Naive thymus-derived CD8-positive, alpha-beta T cell (primary cell): ENCODE results near the gene MCHR1. TPM values are rescaled to one million over a fixed set of nuclear protein-coding genes. Genes with fewer than 3 reads are reported as not detected.
"Not testable (repeated sequence)": the region's sequence is repeated elsewhere in the genome, so short reads cannot be mapped to it uniquely, and the experiment has no call there.

Source experiments
- ATAC-seq, 2 donors: fragments of 150-1000 bp; cut with Tn5 transposase in 1 of 2; sonication (Bioruptor Pico), chemical (Tn5 transposase) in 1 of 2; 1 replicate in 1 of 2; 2 replicates in 1 of 2; pipeline ENCODE4 v1.10.0; 2021; ENCODE audit warnings: mild to moderate bottlenecking in 2 of 2, moderate library complexity in 2 of 2
- POLR2A ChIA-PET: fragments of 350-600 bp; sonication (Branson Sonifier 250); formaldehyde crosslinking; loops from one replicate; lab custom pipeline; 2021; ENCODE audit warnings: antibody characterized with exemption; lab: Charles Lee
- DNase-seq, 10 donors: peaks; one replicate each; pipeline versions ENCODE4 v3.0.0 to v3.0.0-alpha.2; 2020 to 2022
- H3K27ac Mint-ChIP-seq, 10 donors: one replicate each; pipeline ENCODE4 v1.8.0; 2020 to 2022; ENCODE audit warnings: mild to moderate bottlenecking in 10 of 10, mixed read lengths in 10 of 10, moderate library complexity in 4 of 10, inconsistent platforms in 1 of 10
- H3K27me3 Mint-ChIP-seq, 5 donors: one replicate each; pipeline ENCODE4 v1.8.0; 2021 to 2022; ENCODE audit warnings: mixed read lengths in 5 of 5
- H3K36me3 Mint-ChIP-seq, 3 donors: one replicate each; pipeline ENCODE4 v1.8.0; 2020 to 2022; ENCODE audit warnings: mixed read lengths in 3 of 3, mild to moderate bottlenecking in 2 of 3, inconsistent platforms in 1 of 3
- H3K4me1 Mint-ChIP-seq, 4 donors: one replicate each; pipeline ENCODE4 v1.8.0; 2021 to 2022; ENCODE audit warnings: mixed read lengths in 4 of 4
- H3K4me3 Mint-ChIP-seq, 10 donors: one replicate each; pipeline ENCODE4 v1.8.0; 2020 to 2022; ENCODE audit warnings: mild to moderate bottlenecking in 10 of 10, mixed read lengths in 10 of 10, moderate library complexity in 6 of 10, inconsistent platforms in 1 of 10
- H3K9me3 Mint-ChIP-seq, 9 donors: one replicate each; pipeline ENCODE4 v1.8.0; 2020 to 2022; ENCODE audit warnings: mixed read lengths in 9 of 9, mild to moderate bottlenecking in 3 of 9, inconsistent platforms in 1 of 9, moderate library complexity in 1 of 9
- polyA plus RNA-seq, 3 donors: library from polyadenylated mRNA; unstranded; fragments of 300-500 nt; fragmentation: Illumina TruSeq; gene quantifications; one replicate each; pipeline ENCODE4 v1.2.3, GENCODE V29; 2021
- total RNA-seq, 8 experiments: library from RNA in 2 of 8; stranded (reverse) in 2 of 8; gene quantifications; one replicate each; pipeline ENCODE4 v1.2.3 and lab custom pipeline; 2021 to 2026

The MCHR1 gene
- total and polyA plus RNA-seq, 5 experiments from 2014 or later: 0.16 TPM; not detected in 4

DNA sequence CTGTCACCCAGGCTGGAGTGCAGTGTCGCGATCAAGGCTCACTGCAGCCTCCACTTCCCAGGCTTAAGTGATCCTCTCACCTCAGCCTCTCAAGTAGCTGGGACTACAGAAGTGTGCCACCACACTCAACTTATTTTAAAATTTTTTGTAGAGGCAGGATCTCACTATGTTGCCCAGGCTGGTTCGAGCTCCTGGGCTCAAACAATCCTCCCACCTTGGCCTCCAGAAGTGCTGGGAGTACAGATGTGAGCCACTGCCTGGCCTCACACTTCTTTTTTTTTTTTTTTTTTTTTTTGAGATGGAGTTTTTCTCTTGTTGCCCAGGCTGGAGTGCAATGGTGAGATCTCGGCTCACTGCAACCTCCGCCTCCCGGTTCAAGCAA lies 40.9 kb downstream of the MCHR1 start:
- not testable (repeated sequence) for H3K27me3 Mint-ChIP-seq, H3K9me3 Mint-ChIP-seq, H3K27ac Mint-ChIP-seq, DNase-seq, H3K4me3 Mint-ChIP-seq, H3K36me3 Mint-ChIP-seq, ATAC-seq
- POLR2A ChIA-PET: interaction anchor here (0.5 to 1.5 kb wide), 5 partner anchors 9 to 36 kb away, joined by 3 to 4 read pairs (median 4); no protein-coding TSS in a partner anchor
- peaks cover 8 to 20% (median 12%) of the 10 kb centered on the region in 4 donors for H3K4me1 Mint-ChIP-seq

GRCh38 chr22:40720538-40721256 lies 41.4 kb downstream of the MCHR1 start:
- Mint-ChIP-seq H3K4me1 (peaks cover 9 to 21% (median 12%) of the 10 kb centered on the region in 4 donors), H3K36me3 (no peaks in the 10 kb centered on the region), H3K9me3 (no peaks in the 10 kb centered on the region), H3K27me3 (no peaks in the 10 kb centered on the region), H3K27ac (peak overlapping the region in 2 of 10 donors; percentile 27 to 53), H3K4me3 (no peak overlapping the region)
- no peak for DNase-seq
- POLR2A ChIA-PET: interaction anchor here (0.6 to 1.5 kb wide), 4 partner anchors 8 to 37 kb away, joined by 3 to 4 read pairs (median 4); no protein-coding TSS in a partner anchor
- no peak for ATAC-seq

DNA sequence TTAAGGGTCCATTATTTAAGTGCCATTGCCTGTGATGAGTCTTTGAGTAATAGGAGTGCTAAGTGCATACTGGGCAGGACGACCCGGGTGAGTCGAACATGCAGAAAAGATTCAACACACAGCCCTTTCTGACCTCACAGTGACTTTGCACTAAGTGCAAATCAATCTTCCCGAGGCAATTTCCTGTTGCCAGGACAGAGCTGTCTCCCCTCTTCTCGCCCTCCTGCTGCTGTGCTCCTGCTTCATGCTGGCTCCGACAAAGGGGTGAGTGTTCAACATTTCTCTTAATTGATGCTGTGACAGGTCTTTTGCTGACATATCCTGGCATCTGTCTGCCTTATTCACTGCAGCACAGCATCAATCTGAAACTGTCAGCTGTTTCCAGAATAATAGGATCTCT lies 42.0 kb downstream of the MCHR1 start:
- no peak overlapping the region for H3K4me3 Mint-ChIP-seq
- DNase-seq (no peak), ATAC-seq (no peak)
- H3K27me3 Mint-ChIP-seq: no peaks in the 10 kb centered on the region
- POLR2A ChIA-PET: no interaction called here
- peaks cover 9 to 24% (median 12%) of the 10 kb centered on the region in 4 donors for H3K4me1 Mint-ChIP-seq
- peak overlapping the region in 3 of 10 donors; percentile 14 to 53 (median 27) for H3K27ac Mint-ChIP-seq
- H3K9me3 Mint-ChIP-seq: no peaks in the 10 kb centered on the region
- H3K36me3 Mint-ChIP-seq: no peaks in the 10 kb centered on the region

- peaks cover 17 to 39% (median 28%) of the 10 kb centered on the region in 4 donors for H3K4me1 Mint-ChIP-seq
- DNase-seq (no peak), ATAC-seq (no peak)
- POLR2A ChIA-PET: no interaction called here
- H3K36me3 Mint-ChIP-seq: no peaks in the 10 kb centered on the region
- H3K27ac Mint-ChIP-seq: peak overlapping the region in 1 of 10 donors; percentile 44
- H3K9me3 Mint-ChIP-seq: no peaks in the 10 kb centered on the region
- H3K27me3 Mint-ChIP-seq: no peaks in the 10 kb centered on the region
- peak overlapping the region in 1 of 10 donors; percentile 29 for H3K4me3 Mint-ChIP-seq
Measured at GRCh38 chr22:40723396-40723933, 44.2 kb downstream of the MCHR1 start.

- ATAC-seq (peak; percentile 53 to 56), DNase-seq (peak in 5 of 10 donors; percentile 25 to 57 (median 37))
- Mint-ChIP-seq H3K27me3 (no peaks in the 10 kb centered on the region), H3K4me3 (peak overlapping the region; percentile 61 to 87 (median 77)), H3K4me1 (peaks cover 20 to 51% (median 44%) of the 10 kb centered on the region in 4 donors), H3K36me3 (no peaks in the 10 kb centered on the region), H3K27ac (peak overlapping the region; percentile 81 to 99 (median 95)), H3K9me3 (no peaks in the 10 kb centered on the region)
- POLR2A ChIA-PET: interaction anchor here (0.7 to 0.9 kb wide), 5 partner anchors 10 to 281 kb away, joined by 3 to 6 read pairs (median 5); no protein-coding TSS in a partner anchor
Measured at GRCh38 chr22:40726514-40726913, 47.2 kb downstream of the MCHR1 start.

DNA sequence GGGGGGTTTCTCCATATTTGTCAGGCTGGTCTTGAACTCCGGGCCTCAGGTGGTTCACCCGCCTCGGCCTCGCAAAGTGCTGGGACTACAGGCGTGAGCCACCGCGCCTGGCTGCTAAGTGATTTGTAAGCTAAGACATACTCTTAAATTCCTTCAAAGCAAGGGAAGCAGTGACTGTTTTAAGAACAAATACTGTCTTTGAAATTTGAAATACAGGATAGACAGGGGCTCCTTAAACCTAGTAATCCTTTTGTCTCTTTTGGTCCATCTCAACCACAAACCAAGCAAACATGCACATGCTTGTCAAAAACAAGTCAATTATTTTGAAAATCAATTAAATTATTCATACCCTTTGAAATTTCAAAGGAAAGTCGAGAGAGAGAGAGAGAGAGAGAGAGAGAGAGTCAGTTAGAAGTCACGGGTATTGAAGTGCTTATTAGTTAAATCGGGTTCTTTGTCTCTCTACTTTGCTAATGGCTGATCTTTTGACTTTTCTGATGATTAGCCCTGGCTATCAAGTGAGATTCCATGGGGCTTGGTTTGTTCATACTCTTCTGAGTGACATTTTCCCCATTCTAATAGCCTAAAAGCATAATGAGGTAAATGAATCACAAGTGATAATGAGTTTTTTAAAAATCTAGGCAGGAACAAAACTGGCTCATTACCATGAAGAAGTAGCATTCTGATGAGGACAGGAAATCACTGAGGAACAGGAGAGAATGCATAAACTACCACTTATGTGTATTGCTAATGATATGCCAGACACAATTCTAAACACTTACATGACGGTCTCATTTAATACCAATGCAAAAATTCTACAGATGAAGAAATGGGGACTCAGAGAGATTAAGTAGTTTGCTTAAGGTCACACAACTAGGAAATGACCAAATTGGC lies 48.0 kb downstream of the MCHR1 start:
- H3K36me3 Mint-ChIP-seq: no peaks in the 10 kb centered on the region
- POLR2A ChIA-PET: interaction anchor here (0.7 to 2.3 kb wide), 7 partner anchors 9 to 377 kb away, joined by 3 to 14 read pairs (median 5); no protein-coding TSS in a partner anchor
- ATAC-seq (peak; percentile 10 to 29), DNase-seq (peak in 6 of 10 donors; percentile 9 to 29 (median 19))
- H3K27me3 Mint-ChIP-seq: no peaks in the 10 kb centered on the region
- H3K4me3 Mint-ChIP-seq: peak overlapping the region; percentile 57 to 87 (median 68)
- H3K27ac Mint-ChIP-seq: peak overlapping the region; percentile 81 to 99 (median 95)
- H3K9me3 Mint-ChIP-seq: no peaks in the 10 kb centered on the region
- H3K4me1 Mint-ChIP-seq: peaks cover 21 to 56% (median 52%) of the 10 kb centered on the region in 4 donors

DNA sequence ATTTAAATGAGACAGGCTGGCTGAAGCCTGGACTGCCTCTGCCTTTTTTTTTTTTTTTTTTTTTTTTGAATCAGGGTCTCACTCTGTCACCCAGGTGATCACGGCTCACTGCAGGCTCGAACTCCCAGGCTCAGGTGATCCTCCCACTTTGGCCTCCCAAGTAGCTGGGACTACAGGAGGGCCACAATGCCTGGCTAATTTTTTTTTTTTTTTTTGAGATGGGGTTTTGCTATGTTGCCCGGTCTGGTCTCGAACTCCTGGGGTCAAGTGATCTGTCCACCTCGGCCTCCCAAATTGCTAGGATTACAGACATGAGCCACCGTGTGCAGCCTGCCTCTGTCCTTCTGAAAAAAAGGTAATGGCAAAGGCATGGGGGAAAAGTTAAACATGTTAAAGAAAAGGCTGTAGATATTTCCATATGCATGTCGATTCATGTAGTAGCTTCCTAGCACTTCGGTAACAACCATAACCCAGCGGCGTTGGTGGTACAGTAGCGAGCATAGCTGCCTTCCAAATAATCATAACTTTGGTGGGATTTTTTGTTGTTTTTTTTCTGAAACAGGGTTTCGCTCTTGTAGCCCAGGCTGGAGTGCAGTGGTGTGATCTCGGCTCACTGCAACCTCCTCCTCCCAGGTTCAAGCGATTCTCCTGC lies 48.8 kb downstream of the MCHR1 start:
- Mint-ChIP-seq H3K4me1 (peaks cover 25 to 62% (median 60%) of the 10 kb centered on the region in 4 donors), H3K9me3 (no peaks in the 10 kb centered on the region), H3K27me3 (no peaks in the 10 kb centered on the region), H3K27ac (peak overlapping the region; percentile 95 to 99 (median 96)), H3K4me3 (peak overlapping the region; percentile 28 to 82 (median 74)), H3K36me3 (no peaks in the 10 kb centered on the region)
- POLR2A ChIA-PET: interaction anchor here (0.6 to 2.3 kb wide), 11 partner anchors 8 to 561 kb away, joined by 3 to 16 read pairs (median 5); no protein-coding TSS in a partner anchor
- ATAC-seq: no peak
- DNase-seq: peak in 1 of 10 donors; percentile 8

GRCh38 chr22:40728731-40729189 lies 49.5 kb downstream of the MCHR1 start:
- Mint-ChIP-seq H3K4me3 (peak overlapping the region; percentile 46 to 82 (median 73)), H3K27me3 (no peaks in the 10 kb centered on the region), H3K9me3 (no peaks in the 10 kb centered on the region), H3K4me1 (peaks cover 25 to 63% (median 59%) of the 10 kb centered on the region in 4 donors), H3K27ac (peak overlapping the region; percentile 95 to 99 (median 96)), H3K36me3 (no peaks in the 10 kb centered on the region)
- DNase-seq (peak; percentile 43 to 91 (median 74)), ATAC-seq (peak; percentile 73 to 79)
- POLR2A ChIA-PET: interaction anchor here (0.6 to 2.3 kb wide), 10 partner anchors 9 to 560 kb away, joined by 3 to 16 read pairs (median 6); no protein-coding TSS in a partner anchor

DNA sequence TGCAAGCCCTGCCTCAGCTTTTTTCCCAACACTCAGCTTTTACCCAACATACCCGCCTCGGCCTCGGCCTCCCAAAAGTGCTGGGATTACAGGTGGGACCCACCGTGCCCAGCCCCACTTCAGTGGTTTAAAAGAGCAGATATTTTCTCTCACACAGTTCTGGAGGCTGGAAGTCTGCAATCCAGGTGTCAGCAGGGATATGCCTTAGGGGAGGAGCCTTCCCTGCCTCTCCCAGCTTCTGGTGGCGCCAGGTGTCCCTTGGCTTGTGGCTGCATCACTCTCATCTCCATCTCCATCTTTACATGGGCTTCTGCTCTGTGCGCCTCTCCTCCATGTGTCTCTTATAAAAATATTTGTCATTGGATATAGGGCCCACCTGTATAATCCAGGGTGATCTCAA lies 50.0 kb downstream of the MCHR1 start:
- H3K4me3 Mint-ChIP-seq: peak overlapping the region in 4 of 10 donors; percentile 31 to 80 (median 74)
- ATAC-seq: no peak

More for the DNA sequence above, 50.0 kb downstream of the MCHR1 start:
- H3K9me3 Mint-ChIP-seq: no peaks in the 10 kb centered on the region
- no peaks in the 10 kb centered on the region for H3K36me3 Mint-ChIP-seq
- POLR2A ChIA-PET: interaction anchor here (0.6 to 2.3 kb wide), 8 partner anchors 9 to 380 kb away, joined by 3 to 16 read pairs (median 6); no protein-coding TSS in a partner anchor
- H3K27ac Mint-ChIP-seq: peak overlapping the region; percentile 7 to 99 (median 96)
- H3K4me1 Mint-ChIP-seq: peaks cover 25 to 64% (median 60%) of the 10 kb centered on the region in 4 donors
- DNase-seq: no peak
- H3K27me3 Mint-ChIP-seq: no peaks in the 10 kb centered on the region
